ENCODE measurements around the gene MROH7.

Gene MROH7

DNA sequence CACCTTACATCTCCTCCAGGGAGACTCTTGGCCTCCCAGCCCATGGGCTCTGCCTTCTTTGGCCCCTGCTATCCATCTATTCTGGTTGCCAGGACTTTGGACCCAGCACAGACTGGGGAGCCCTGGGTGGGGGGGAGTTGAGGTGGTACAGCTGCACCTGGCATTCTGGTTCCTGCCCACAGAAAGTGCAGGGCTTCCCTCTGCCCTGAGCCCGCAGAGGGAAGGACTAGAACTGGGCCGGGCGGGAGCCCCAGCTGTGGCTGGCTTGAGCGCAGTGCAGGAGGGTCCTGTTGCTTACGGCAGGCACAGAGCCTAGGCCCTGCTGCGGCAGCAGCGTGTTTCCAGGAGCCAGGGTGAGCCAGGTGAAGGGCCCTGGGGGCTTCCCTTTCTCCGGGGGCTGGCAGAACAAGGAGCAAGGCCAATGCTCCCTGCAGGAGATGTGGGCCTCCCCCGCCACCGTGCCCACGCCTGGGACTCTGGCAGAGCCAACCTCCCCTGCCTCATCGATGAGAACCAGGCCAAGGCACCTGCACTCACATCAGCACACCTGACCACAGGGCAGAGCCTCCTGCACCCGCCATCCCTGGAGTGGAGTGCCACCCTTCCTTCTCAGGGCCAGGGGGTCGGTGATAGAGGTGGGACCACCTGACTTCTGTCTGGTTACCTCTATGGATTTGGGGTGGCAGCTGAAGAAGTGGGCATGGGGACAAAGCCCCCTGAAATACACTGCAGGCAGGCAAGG is 106.7 kb downstream of the MROH7 start:
- H3K4me1 Mint-ChIP-seq, result no peaks in the 10 kb centered on the region
- H3K36me3 Mint-ChIP-seq (ENCODE audit: low read depth), result peaks cover 8% of the 10 kb centered on the region
- peaks cover 9% of the 10 kb centered on the region for H3K27me3 Mint-ChIP-seq (ENCODE audit: low read depth, poor library complexity)
- no peak overlapping the region for H3K4me3 Mint-ChIP-seq
- DNase-seq, result no peak
- TF ChIP-seq, protein P1, sequence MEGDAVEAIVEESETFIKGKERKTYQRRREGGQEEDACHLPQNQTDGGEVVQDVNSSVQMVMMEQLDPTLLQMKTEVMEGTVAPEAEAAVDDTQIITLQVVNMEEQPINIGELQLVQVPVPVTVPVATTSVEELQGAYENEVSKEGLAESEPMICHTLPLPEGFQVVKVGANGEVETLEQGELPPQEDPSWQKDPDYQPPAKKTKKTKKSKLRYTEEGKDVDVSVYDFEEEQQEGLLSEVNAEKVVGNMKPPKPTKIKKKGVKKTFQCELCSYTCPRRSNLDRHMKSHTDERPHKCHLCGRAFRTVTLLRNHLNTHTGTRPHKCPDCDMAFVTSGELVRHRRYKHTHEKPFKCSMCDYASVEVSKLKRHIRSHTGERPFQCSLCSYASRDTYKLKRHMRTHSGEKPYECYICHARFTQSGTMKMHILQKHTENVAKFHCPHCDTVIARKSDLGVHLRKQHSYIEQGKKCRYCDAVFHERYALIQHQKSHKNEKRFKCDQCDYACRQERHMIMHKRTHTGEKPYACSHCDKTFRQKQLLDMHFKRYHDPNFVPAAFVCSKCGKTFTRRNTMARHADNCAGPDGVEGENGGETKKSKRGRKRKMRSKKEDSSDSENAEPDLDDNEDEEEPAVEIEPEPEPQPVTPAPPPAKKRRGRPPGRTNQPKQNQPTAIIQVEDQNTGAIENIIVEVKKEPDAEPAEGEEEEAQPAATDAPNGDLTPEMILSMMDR (IDR thresholded peaks at IDR 0.05), result no peak
- no peaks in the 10 kb centered on the region for H3K9me3 Mint-ChIP-seq
- H3K27ac Mint-ChIP-seq, result no peak overlapping the region

- no peaks in the 10 kb centered on the region for H3K9me3 Mint-ChIP-seq
- DNase-seq, result no peak
- H3K4me1 Mint-ChIP-seq, result no peaks in the 10 kb centered on the region
- H3K4me3 Mint-ChIP-seq, result no peak overlapping the region
- peaks cover 9% of the 10 kb centered on the region for H3K27me3 Mint-ChIP-seq (ENCODE audit: low read depth, poor library complexity)
- no peaks in the 10 kb centered on the region for H3K36me3 Mint-ChIP-seq (ENCODE audit: low read depth)
- TF ChIP-seq, protein P1 (IDR thresholded peaks at IDR 0.05), result no peak
- no peak overlapping the region for H3K27ac Mint-ChIP-seq
Measured at GRCh38 chr1:54750596-54750995, 109.0 kb downstream of the MROH7 start.

DNA sequence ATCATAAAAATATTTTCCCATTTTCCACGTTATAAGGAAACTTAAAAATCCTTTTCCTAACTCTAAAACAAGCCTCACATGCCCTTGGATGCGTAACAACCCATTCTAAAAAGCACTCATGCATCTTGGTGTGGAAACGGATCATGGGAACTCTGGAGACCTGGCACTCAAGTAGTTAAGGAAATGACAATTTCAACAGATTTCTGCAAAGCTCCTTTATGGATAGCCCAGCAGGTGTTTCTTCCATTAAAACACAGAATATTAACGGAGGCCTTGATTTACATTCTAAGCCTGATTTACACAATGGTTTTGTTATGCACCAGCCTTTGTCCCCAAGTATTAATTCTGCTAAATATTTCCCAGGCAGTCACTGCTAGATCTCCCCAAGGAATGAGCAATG is 109.8 kb downstream of the MROH7 start:
- no peak overlapping the region for H3K27ac Mint-ChIP-seq
- H3K9me3 Mint-ChIP-seq, result no peaks in the 10 kb centered on the region
- H3K27me3 Mint-ChIP-seq (ENCODE audit: low read depth, poor library complexity), result peaks cover 9% of the 10 kb centered on the region
- no peak for DNase-seq
- no peak overlapping the region for H3K4me3 Mint-ChIP-seq
- H3K4me1 Mint-ChIP-seq, result no peaks in the 10 kb centered on the region
- H3K36me3 Mint-ChIP-seq (ENCODE audit: low read depth), result peaks cover 4% of the 10 kb centered on the region
- TF ChIP-seq, protein P1 (IDR thresholded peaks at IDR 0.05), result no peak

DNA sequence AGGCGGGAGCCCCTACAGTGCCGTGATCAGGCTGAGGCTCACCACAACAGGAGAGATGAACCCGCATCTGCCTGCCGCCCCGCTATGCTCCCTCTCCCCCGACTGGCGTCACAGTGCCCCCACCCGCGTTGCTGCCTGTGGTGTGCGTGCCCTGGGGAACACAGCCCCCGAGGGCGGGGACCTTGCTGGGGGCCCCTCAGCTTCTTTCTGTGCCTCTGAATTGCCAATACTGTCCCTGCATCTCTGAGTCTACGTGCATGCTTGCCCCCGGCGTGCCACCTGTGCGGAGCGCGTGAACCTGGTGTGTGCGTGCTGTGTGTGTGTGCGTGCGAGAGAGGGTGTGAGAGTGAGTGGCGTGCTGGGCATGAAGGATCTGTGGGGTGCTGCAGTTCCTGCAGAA is 112.5 kb downstream of the MROH7 start:
- DNase-seq, result no peak
- peaks cover 15% of the 10 kb centered on the region for H3K36me3 Mint-ChIP-seq (ENCODE audit: low read depth)
- no peak overlapping the region for H3K27ac Mint-ChIP-seq
- H3K9me3 Mint-ChIP-seq, result no peaks in the 10 kb centered on the region
- H3K4me1 Mint-ChIP-seq, result no peaks in the 10 kb centered on the region
- peaks cover 4% of the 10 kb centered on the region for H3K27me3 Mint-ChIP-seq (ENCODE audit: low read depth, poor library complexity)
- TF ChIP-seq, protein P1 (IDR thresholded peaks at IDR 0.05), result no peak
- no peak overlapping the region for H3K4me3 Mint-ChIP-seq

GRCh38 chr1:54754486-54755285 is 113.1 kb downstream of the MROH7 start:
- peaks cover 15% of the 10 kb centered on the region for H3K36me3 Mint-ChIP-seq (ENCODE audit: low read depth)
- H3K27ac Mint-ChIP-seq, result no peak overlapping the region
- TF ChIP-seq, protein P1 (IDR thresholded peaks at IDR 0.05), result no peak
- no peaks in the 10 kb centered on the region for H3K4me1 Mint-ChIP-seq
- no peaks in the 10 kb centered on the region for H3K9me3 Mint-ChIP-seq
- H3K4me3 Mint-ChIP-seq, result no peak overlapping the region
- DNase-seq, result no peak
- H3K27me3 Mint-ChIP-seq (ENCODE audit: low read depth, poor library complexity), result peaks cover 4% of the 10 kb centered on the region

All from nephron progenitor cell (in vitro differentiated cells).